ENCODE data around the gene PCYT2.

DNA sequence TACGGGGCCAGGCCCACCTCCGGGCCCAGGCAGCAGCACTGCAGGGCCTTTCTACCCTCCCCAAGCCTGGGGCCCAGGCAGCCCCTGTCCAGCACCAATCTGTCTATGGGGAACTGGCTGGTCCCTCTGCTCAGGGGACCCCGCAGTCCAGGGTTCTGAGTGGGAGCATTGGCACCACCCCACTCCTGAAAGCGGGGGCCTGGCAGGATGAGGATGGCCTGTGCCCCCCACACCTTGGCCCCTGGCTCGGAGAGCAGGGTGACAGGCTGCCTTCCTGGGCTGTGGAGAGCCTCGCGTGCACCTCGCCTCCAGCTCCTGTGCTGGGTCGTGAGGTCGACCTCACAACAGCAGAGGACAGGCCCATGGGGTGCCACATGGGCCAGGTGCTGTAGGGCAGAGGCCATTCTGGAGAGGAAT lies 7.8 kb downstream of the PCYT2 start:
- TF ChIP-seq, protein P1, sequence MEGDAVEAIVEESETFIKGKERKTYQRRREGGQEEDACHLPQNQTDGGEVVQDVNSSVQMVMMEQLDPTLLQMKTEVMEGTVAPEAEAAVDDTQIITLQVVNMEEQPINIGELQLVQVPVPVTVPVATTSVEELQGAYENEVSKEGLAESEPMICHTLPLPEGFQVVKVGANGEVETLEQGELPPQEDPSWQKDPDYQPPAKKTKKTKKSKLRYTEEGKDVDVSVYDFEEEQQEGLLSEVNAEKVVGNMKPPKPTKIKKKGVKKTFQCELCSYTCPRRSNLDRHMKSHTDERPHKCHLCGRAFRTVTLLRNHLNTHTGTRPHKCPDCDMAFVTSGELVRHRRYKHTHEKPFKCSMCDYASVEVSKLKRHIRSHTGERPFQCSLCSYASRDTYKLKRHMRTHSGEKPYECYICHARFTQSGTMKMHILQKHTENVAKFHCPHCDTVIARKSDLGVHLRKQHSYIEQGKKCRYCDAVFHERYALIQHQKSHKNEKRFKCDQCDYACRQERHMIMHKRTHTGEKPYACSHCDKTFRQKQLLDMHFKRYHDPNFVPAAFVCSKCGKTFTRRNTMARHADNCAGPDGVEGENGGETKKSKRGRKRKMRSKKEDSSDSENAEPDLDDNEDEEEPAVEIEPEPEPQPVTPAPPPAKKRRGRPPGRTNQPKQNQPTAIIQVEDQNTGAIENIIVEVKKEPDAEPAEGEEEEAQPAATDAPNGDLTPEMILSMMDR (IDR thresholded peaks at IDR 0.05), result no peak
- TF ChIP-seq POLR2A (IDR thresholded peaks at IDR 0.05), result no peak
